GM20000 (cell line): ENCODE data around the gene PTPRG.

Experiments used
- DNase-seq: peaks from one replicate; pipeline ENCODE4 v3.0.0; 2012; ENCODE audit warnings: low spot score
- CTCF ChIP-seq: IDR thresholded peaks from 2 replicates; pipeline ENCODE4 v1.5.1; 2012; ENCODE audit warnings: mild to moderate bottlenecking, control low read depth; ENCODE audit errors: extremely low read depth, missing control alignments

Gene PTPRG

GRCh38 chr3:61857297-61857696, 295.9 kb downstream of the PTPRG start:
- no peak for DNase-seq
- TF ChIP-seq CTCF: no peak

GRCh38 chr3:61858054-61858453, 296.7 kb downstream of the PTPRG start:
- no peak for DNase-seq
- TF ChIP-seq CTCF: peak; percentile 22

GRCh38 chr3:61861410-61861809, 300.0 kb downstream of the PTPRG start:
- no peak for DNase-seq
- no peak for TF ChIP-seq CTCF

- DNase-seq: no peak
- TF ChIP-seq CTCF: no peak
Observed at GRCh38 chr3:61862614-61863289, 301.4 kb downstream of the PTPRG start.

- no peak for DNase-seq
- TF ChIP-seq CTCF: no peak
Observed at GRCh38 chr3:61863579-61863978, 302.2 kb downstream of the PTPRG start.

- DNase-seq: no peak
- TF ChIP-seq CTCF: no peak
Observed at GRCh38 chr3:61864886-61865285, 303.5 kb downstream of the PTPRG start.

GRCh38 chr3:61865466-61866152, 304.2 kb downstream of the PTPRG start:
- TF ChIP-seq CTCF: no peak
- no peak for DNase-seq
